Kidney (tissue), 22 donors: ENCODE measurements around the gene MAGEB1. TPM values are rescaled to one million over a fixed set of nuclear protein-coding genes. Genes with fewer than 3 reads are reported as not detected.
A peak's percentile ranks its signal among the peaks of the same experiment; 100 is the strongest.

ENCODE experiments used
- DNase-seq, 5 donors: peaks; one replicate each; pipeline ENCODE4 v3.0.0-alpha.2; 2013 to 2020
- FAIRE-seq: peaks from 2 replicates; lab custom pipeline; 2012; peaks lifted over from hg19 to GRCh38; lab: Jason Lieb, UNC
- H3K27ac ChIP-seq, 2 donors: one replicate each; pipeline ENCODE4 v1.7.0; 2013; ENCODE audit warnings: low read depth in 2 of 2, low read length in 2 of 2, inconsistent platforms in 1 of 2
- H3K27me3 ChIP-seq: one replicate; pipeline ENCODE4 v1.7.1; 2013; ENCODE audit warnings: low read length, inconsistent platforms; ENCODE audit not compliant: control insufficient read depth, insufficient read depth
- H3K36me3 ChIP-seq, 3 donors: one replicate each; pipeline versions ENCODE4 v1.7.0 to v1.7.1; 2013; ENCODE audit warnings: low read length in 3 of 3, control low read depth in 1 of 3, inconsistent platforms in 1 of 3; ENCODE audit not compliant: insufficient read depth in 3 of 3, control insufficient read depth in 2 of 3
- H3K4me1 ChIP-seq, 3 donors: one replicate each; pipeline versions ENCODE4 v1.7.0 to v1.7.1; 2013; ENCODE audit warnings: low read length in 3 of 3, inconsistent platforms in 1 of 3, low read depth in 1 of 3; ENCODE audit not compliant: control insufficient read depth in 2 of 3, insufficient read depth in 2 of 3
- H3K4me3 ChIP-seq, 3 donors: one replicate each; pipeline versions ENCODE4 v1.7.0 to v1.8.1; 2013; ENCODE audit warnings: low read length in 3 of 3, control low read depth in 1 of 3, inconsistent platforms in 1 of 3
- H3K9ac ChIP-seq, 3 donors: one replicate each; pipeline versions ENCODE4 v1.7.0 to v1.7.1; 2013; ENCODE audit warnings: low read length in 3 of 3, control low read depth in 1 of 3, inconsistent platforms in 1 of 3
- H3K9me3 ChIP-seq, 3 donors: one replicate each; pipeline versions ENCODE4 v1.7.0 to v1.7.1; 2013; ENCODE audit warnings: low read length in 3 of 3, control low read depth in 1 of 3, inconsistent platforms in 1 of 3; ENCODE audit not compliant: control insufficient read depth in 2 of 3, insufficient read depth in 1 of 3
- CTCF ChIP-seq: IDR thresholded peaks from 3 replicates; pipeline ENCODE4 v1.5.1; 2012; ENCODE audit warnings: mild to moderate bottlenecking, moderate library complexity, borderline replicate concordance; ENCODE audit not compliant: insufficient read depth; ENCODE audit errors: extremely low read depth
- intact Hi-C: fragments of 100-400 bp; cut with DNase I; formaldehyde crosslinking; loops from one replicate; pipeline ENCODE4 v1.11.1; 2022
- long read RNA-seq, 10 donors: library from polyadenylated mRNA in 1 of 10; unstranded in 1 of 10; transcript quantifications; one replicate each; pipeline ENCODE4 v2.0.0 and lab custom pipeline, GENCODE V29; 2021 to 2026
- polyA plus RNA-seq: library from polyadenylated mRNA; stranded (reverse); fragments of 350-450 nt; fragmentation: Illumina TruSeq; extraction: RNeasy Lipid Tissue Mini Kit (QIAGEN cat#74804); gene quantifications from one replicate; pipeline ENCODE4 v1.2.3, GENCODE V29; 2014; ENCODE audit warnings: low read depth, low replicate concordance; ENCODE audit not compliant: insufficient read depth
- total RNA-seq: library from RNA; stranded (reverse); fragmentation: NEBNext Ultra II Directional; extraction: Animal tissue kit (Norgen Biotek cat#: 25700); gene quantifications from one replicate; pipeline ENCODE4 v1.2.1, GENCODE V29; 2021
- donor health status: control.
- donor health status: control.
- donor health status: control.
- donor health status: control.
- donor health status: control.
- donor health status: DM: yes; HTN: yes; CAD: no.
- donor health status: Normal renal cell carcinoma (clear cell type).

Gene MAGEB1
- total RNA-seq, result not detected
- polyA plus RNA-seq, result not detected
- long read RNA-seq, donor 1, result 0 reads
- long read RNA-seq, donor 2, result 0 reads
- long read RNA-seq, donor 3, result 0 reads
- long read RNA-seq, donor 4, result 0 reads
- long read RNA-seq, donor 5, result 0 reads
- long read RNA-seq, donor 6, result 0 reads
- long read RNA-seq, donor 7, result 0 reads
- long read RNA-seq, donor 8, result 0 reads
- long read RNA-seq, donor 9, result 0 reads
- long read RNA-seq, donor 10, result 0 reads

- Histone ChIP-seq H3K4me1 (no peaks in the 10 kb centered on the region), H3K4me3 (no peak within 1 kb of the TSS), H3K9ac (no peak within 1 kb of the TSS), H3K36me3 (no peaks in the 10 kb centered on the region), H3K27me3 (no peaks in the 10 kb centered on the region), H3K9me3 (no peaks in the 10 kb centered on the region), H3K27ac (no peak within 1 kb of the TSS)
- intact Hi-C loops, result no loop called here
- no peak for FAIRE-seq
- TF ChIP-seq CTCF, result no peak
- peak in 1 of 5 donors; percentile 59 for DNase-seq
Observed at GRCh38 chrX:30246769-30247489, at the start of gene MAGEB1. MAGEB1 (plus strand) TSS chrX:30247146; CDS start chrX:30250494, 3,348 bp downstream.

- H3K9ac ChIP-seq, result no peak overlapping the region
- FAIRE-seq (no peak), DNase-seq (no peak)
- peaks cover 2% of the 10 kb centered on the region for H3K27me3 ChIP-seq
- no peaks in the 10 kb centered on the region for H3K4me1 ChIP-seq
- no peak for TF ChIP-seq CTCF
- H3K36me3 ChIP-seq, result no peaks in the 10 kb centered on the region
- no peak overlapping the region for H3K4me3 ChIP-seq
- intact Hi-C loops, result no loop called here
- H3K27ac ChIP-seq, result no peak overlapping the region
- no peaks in the 10 kb centered on the region for H3K9me3 ChIP-seq
Observed at GRCh38 chrX:30212172-30212571, 34.8 kb upstream of the MAGEB1 start.

GRCh38 chrX:30215357-30215843, 31.5 kb upstream of the MAGEB1 start, which contains the start of gene MAGEB2:
MAGEB2 (plus strand) TSS chrX:30215563; CDS start chrX:30218581, 3,018 bp downstream.
- no peak within 1 kb of the TSS for H3K4me3 ChIP-seq
- DNase-seq (no peak), FAIRE-seq (no peak)
- peaks cover 2% of the 10 kb centered on the region for H3K27me3 ChIP-seq
- H3K4me1 ChIP-seq, result no peaks in the 10 kb centered on the region
- no peak for TF ChIP-seq CTCF
- no peaks in the 10 kb centered on the region for H3K36me3 ChIP-seq
- H3K9me3 ChIP-seq, result no peaks in the 10 kb centered on the region
- H3K27ac ChIP-seq, result no peak within 1 kb of the TSS
- H3K9ac ChIP-seq, result no peak within 1 kb of the TSS
- intact Hi-C loops, result no loop called here
